ENCODE measurements around the gene BMI1.
"Not testable (repeated sequence)": the region's sequence is repeated elsewhere in the genome, so short reads cannot be mapped to it uniquely, and the experiment has no call there.

BMI1 gene
- total RNA-seq = 2.6 to 30.6 (median 13.9) reads per million in 18 experiments

- DNase-seq = peak in 1 of 2 donors; percentile 46
Measured at GRCh38 chr10:22320591-22321155, at the start of gene BMI1. TSS of gene BMI1 (plus strand) at chr10:22321099. CDS start at chr10:22326450, 5,351 bp downstream.

- DNase-seq = no peak
Measured at GRCh38 chr10:22271786-22272185, 49.1 kb upstream of the BMI1 start.

DNA sequence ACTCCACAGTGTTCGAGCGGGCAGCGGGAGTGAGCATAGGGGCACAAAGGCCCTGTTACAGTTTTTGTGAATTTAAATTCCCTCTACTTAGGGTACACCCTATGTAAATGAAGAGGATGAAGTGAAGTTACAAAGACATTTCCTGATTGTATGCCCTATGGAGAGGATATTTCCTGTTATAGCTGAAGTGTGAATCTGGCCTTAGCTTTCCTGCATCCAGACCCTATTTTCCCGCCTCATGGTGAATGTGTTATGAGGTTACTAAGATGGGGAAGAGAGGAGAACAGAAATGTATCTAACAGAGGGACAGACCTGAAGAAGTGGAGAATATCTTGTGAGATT, 42.5 kb upstream of the BMI1 start:
- DNase-seq = no peak

- no peak for DNase-seq
Measured at GRCh38 chr10:22280078-22280477, 40.8 kb upstream of the BMI1 start.

- no peak for DNase-seq
Measured at GRCh38 chr10:22285130-22285529, 35.8 kb upstream of the BMI1 start.

- DNase-seq = no peak
Measured at GRCh38 chr10:22293747-22294404, 27.0 kb upstream of the BMI1 start.

- no peak for DNase-seq
Measured at GRCh38 chr10:22294694-22295093, 26.2 kb upstream of the BMI1 start.

- DNase-seq = no peak
Measured at GRCh38 chr10:22301193-22301592, 19.7 kb upstream of the BMI1 start.

- no peak for DNase-seq
Measured at GRCh38 chr10:22303461-22303860, 17.4 kb upstream of the BMI1 start.

GRCh38 chr10:22305721-22306120, 15.2 kb upstream of the BMI1 start:
- DNase-seq = no peak

GRCh38 chr10:22308390-22308789, 12.5 kb upstream of the BMI1 start:
- DNase-seq = no peak

DNA sequence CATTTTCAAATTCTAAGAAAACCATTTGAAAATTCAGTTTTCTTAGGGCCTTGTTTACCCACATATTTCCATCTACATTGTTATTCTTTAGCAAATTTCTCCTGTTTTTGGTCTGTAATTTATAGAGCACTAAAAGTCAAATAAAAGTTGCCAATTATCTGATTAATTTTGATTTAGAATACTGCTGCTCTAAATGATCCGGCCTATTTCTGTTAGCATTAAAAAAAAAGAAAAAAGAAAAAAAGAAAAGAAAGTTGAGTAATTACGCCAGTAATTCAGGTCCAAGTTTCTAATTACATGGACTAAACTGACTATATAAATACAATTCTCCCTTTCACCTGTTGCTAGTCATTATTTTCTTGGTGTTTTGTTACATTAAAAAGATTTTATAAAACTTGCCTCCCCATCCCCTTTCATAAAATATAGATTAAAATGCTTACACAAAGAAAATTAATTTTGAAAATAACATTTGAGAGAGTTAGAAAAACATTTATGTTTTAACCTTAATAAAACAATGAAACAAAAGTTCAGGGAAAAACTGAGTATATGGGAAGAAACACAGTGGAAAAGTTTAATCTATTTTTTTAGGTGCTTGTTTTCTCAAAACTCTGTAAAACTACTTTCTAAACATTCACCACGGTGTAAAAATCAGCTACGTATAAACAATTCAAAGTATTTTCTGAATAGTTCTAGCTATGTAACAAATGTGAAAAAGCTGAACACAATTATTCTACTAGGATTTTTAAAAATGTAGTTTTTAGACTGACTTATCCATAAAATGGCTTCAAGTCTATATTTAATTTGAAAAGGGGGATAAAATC, 11.5 kb upstream of the BMI1 start:
- DNase-seq = no peak

- not testable (repeated sequence) for DNase-seq
Measured at GRCh38 chr10:22310012-22310411, 10.9 kb upstream of the BMI1 start.

GRCh38 chr10:22310928-22311327, 10.0 kb upstream of the BMI1 start:
- no peak for DNase-seq

- no peak for DNase-seq
Measured at GRCh38 chr10:22314852-22315251, 6.0 kb upstream of the BMI1 start.

GRCh38 chr10:22315455-22316285, 5.2 kb upstream of the BMI1 start:
- DNase-seq = no peak

GRCh38 chr10:22316286-22317075, 4.4 kb upstream of the BMI1 start, which contains the start of gene COMMD3:
TSS of gene COMMD3 (plus strand) at chr10:22316388. CDS start at chr10:22316418, 30 bp downstream.
- peak; percentile 79 to 89 for DNase-seq

- peak; percentile 36 to 37 for DNase-seq
Measured at GRCh38 chr10:22317076-22317370, 3.9 kb upstream of the BMI1 start.

DNA sequence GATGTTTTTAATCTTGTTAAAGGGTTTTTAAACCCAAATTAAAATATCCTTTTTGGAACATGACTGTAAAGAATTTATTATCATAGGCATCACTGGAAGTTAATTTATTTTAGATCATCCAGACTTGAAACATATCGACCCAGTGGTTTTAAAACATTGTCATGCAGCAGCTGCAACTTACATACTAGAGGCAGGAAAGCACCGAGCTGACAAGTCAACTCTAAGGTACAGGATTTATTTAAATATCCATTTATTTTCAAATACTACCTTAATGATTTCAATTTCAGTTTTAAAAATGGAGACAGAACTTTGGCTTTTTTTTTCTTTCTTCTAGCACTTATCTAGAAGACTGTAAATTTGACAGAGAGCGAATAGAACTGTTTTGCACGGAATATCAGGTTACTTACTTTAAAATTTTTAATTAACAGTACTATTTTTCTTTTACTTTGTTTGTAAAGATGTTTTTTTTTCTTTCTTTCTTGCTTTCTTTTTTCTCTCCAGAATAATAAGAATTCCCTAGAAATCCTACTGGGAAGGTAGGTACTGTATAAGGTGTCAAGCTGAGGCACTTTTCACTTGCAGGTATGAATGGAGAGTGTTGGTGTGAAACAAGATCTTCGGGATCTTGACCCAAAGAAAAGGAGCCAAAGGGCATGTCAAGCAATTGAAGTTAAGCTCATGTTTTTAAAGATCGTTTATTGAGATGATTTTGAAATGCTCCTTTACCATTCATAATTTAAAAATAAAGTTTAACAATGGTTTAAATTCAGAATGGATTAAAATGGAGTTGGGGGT, 2.9 kb upstream of the BMI1 start:
- DNase-seq = no peak

DNA sequence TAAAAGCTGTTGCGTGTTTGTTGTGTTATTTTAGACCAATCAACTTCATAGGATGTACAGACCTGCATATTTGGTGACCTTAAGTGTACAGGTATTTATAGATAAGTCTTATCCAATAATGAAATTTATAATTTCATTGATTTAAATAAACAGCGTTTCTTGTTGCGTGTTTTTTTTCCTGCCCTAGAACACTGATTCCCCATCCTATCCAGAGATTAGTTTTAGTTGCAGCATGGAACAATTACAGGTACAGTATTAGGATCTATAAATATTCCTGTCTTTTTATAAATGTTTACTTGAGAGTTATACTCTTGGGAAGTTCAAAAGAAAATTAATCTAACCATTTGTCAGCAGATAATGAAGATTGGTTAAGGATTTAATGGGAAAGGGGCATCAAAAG, 2.1 kb upstream of the BMI1 start:
- DNase-seq = no peak

DNA sequence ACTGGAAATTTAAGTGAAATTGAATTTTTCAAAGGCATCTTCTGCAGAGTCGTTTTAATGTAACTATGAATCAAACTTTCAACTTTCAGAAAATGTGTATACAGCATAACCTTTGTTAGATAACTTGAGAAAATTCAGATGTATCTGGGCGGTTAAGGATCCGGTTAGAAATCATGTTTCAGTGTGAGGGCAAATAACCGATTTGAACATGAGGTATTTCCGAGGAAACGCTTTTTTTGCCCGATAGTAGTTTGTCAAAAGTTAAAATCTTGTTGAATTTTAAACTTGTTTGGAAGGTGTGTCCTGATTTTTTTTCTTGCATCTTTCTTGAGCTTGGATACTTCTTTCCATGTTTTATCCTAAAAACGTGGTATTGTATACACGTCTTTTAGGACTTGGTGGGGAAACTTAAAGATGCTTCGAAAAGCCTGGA, 1.3 kb upstream of the BMI1 start:
- no peak for DNase-seq
